Cardiac muscle cell (in vitro differentiated cells and primary cell): ENCODE results near the gene MEGF11. TPM values are rescaled to one million over a fixed set of nuclear protein-coding genes. Genes with fewer than 3 reads are reported as not detected.

Experiments used
- DNase-seq, 2 donors: peaks; one replicate each; pipeline versions ENCODE4 v3.0.0 to v3.0.0-alpha.2; 2010 to 2017; ENCODE audit warnings: low read depth in 1 of 2, low spot score in 1 of 2
- H3K27ac ChIP-seq: fragments of 200-600 bp; sonication (generic); 2 replicates; pipeline ENCODE4 v1.5.1; 2016
- H3K27me3 ChIP-seq: fragments of 200-600 bp; sonication (generic); 2 replicates; pipeline ENCODE4 v1.6.0; 2016; ENCODE audit warnings: control low read depth
- H3K36me3 ChIP-seq: fragments of 200-600 bp; sonication (generic); 2 replicates; pipeline ENCODE4 v1.5.1; 2016; ENCODE audit warnings: control low read depth
- H3K4me1 ChIP-seq: fragments of 200-600 bp; sonication (generic); 2 replicates; pipeline ENCODE4 v1.8.1; 2017; ENCODE audit warnings: low read depth, mild to moderate bottlenecking, mixed run types
- H3K4me3 ChIP-seq: fragments of 200-600 bp; sonication (generic); 2 replicates; pipeline ENCODE4 v1.5.1; 2016; ENCODE audit warnings: mild to moderate bottlenecking
- H3K9me3 ChIP-seq: fragments of 200-600 bp; sonication (generic); 2 replicates; pipeline ENCODE4 v1.5.1; 2017; ENCODE audit warnings: low read depth, mild to moderate bottlenecking, control low read depth
- polyA plus RNA-seq: library from polyadenylated mRNA; unstranded; fragments of >200 nt; fragmentation: Nextera tagmentation; extraction: Ambion mirVana; gene quantifications from 2 replicates; pipeline ENCODE4 v1.2.1, GENCODE V29; 2016
- total RNA-seq: library from RNA; depleted of rRNA; stranded (reverse); fragments of >200 nt; gene quantifications from 2 replicates; pipeline ENCODE4 v1.2.3, GENCODE V29; 2016
- TF ChIP-seq, protein P1 (sequence below): IDR thresholded peaks from 2 replicates; pipeline ENCODE4 v1.5.1; 2012; ENCODE audit warnings: low read depth, mild to moderate bottlenecking, low read length

The MEGF11 gene
- 0.28 and 0.30 TPM in 2 replicates for total RNA-seq
- 2.7 TPM in 1 of 2 replicates, not detected in the other for polyA plus RNA-seq

DNA sequence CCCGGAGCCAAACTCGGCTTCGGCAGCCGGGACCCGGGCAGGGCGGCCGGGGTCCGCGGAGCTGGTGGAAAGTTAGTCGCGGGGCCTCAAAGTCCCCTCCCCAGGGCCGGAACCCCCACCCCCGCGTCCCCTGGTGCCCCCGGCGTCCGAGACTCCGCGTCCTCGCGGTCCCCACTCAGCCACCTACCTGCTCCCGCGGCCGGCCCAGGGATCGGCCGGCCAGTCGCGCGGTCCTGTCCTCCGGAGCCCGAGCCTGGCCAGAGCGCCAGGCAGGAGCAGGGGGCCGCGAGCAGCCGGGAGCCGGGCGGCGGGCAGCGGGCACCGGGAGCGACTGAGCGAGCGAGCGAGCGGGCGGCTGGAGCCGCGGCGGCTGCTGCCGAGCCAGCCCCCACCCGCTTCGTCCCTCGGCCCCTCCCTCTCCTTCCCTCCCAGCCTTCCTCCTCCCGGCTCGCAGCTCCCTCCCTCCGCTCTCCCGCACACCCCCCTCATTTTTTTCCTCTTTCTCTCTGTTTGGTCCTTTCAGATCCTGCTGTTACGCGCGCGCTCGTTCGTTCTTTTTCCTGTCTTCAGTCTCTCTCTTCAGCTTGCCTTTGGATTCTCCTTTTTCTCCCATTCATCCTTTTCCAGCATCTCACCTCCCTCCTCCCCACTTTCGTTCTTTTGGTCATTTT, at the start of gene MEGF11:
TSS of gene MEGF11 (minus strand) at position 333 of the 671 bp plus-strand sequence. CDS start 125,347 bp downstream, outside the sequence.
- Histone ChIP-seq H3K36me3 (no peaks in the 10 kb centered on the region), H3K4me3 (peak within 1 kb of the TSS; percentile 54), H3K4me1 (no peaks in the 10 kb centered on the region), H3K9me3 (no peaks in the 10 kb centered on the region), H3K27me3 (peaks cover 100% of the 10 kb centered on the region), H3K27ac (no peak within 1 kb of the TSS)
- TF ChIP-seq, protein P1, sequence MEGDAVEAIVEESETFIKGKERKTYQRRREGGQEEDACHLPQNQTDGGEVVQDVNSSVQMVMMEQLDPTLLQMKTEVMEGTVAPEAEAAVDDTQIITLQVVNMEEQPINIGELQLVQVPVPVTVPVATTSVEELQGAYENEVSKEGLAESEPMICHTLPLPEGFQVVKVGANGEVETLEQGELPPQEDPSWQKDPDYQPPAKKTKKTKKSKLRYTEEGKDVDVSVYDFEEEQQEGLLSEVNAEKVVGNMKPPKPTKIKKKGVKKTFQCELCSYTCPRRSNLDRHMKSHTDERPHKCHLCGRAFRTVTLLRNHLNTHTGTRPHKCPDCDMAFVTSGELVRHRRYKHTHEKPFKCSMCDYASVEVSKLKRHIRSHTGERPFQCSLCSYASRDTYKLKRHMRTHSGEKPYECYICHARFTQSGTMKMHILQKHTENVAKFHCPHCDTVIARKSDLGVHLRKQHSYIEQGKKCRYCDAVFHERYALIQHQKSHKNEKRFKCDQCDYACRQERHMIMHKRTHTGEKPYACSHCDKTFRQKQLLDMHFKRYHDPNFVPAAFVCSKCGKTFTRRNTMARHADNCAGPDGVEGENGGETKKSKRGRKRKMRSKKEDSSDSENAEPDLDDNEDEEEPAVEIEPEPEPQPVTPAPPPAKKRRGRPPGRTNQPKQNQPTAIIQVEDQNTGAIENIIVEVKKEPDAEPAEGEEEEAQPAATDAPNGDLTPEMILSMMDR: no peak
- peak; percentile 53 to 57 for DNase-seq

DNA sequence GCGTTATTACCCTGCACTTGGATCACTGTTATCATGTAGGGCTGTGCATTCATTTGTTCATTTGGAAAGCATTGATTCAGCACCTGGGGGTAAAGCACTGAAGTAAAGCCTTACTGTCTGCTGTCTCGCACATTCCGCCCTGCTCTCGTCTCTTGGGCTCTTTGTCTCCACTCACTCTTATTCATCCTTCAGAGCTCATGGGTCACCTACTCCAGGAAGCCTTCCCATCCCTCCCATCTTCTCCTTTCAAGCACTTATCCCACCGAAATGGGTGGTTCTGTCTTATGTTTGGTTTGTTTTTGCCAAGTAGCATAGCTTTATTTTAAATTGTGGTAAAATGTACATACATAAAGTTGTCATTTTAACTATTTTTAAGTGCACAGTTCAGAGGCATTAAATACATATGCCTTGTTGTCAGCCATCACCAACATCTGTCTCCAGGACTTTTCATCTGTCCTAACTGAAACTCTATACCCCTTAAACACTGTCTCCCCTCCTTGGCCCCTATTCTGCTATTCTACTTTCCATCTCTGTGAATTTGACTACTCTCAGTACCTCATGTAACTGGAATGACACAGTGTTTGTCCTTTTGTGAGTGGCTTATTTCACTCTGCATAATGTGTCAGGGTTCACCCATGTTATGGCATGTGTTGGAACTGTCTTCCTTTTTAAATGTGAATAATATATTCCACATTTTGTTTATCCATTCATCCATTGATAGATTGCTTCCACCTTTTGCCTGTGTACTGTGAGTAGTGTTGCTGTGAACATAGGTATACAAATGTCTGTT, 49.1 kb upstream of the MEGF11 start:
- no peak overlapping the region for H3K27ac ChIP-seq
- H3K4me3 ChIP-seq: no peak overlapping the region
- DNase-seq: no peak
- no peaks in the 10 kb centered on the region for H3K9me3 ChIP-seq
- H3K4me1 ChIP-seq: peaks cover 3% of the 10 kb centered on the region
- peaks cover 3% of the 10 kb centered on the region for H3K36me3 ChIP-seq
- TF ChIP-seq, protein P1: no peak
- H3K27me3 ChIP-seq: no peaks in the 10 kb centered on the region

DNA sequence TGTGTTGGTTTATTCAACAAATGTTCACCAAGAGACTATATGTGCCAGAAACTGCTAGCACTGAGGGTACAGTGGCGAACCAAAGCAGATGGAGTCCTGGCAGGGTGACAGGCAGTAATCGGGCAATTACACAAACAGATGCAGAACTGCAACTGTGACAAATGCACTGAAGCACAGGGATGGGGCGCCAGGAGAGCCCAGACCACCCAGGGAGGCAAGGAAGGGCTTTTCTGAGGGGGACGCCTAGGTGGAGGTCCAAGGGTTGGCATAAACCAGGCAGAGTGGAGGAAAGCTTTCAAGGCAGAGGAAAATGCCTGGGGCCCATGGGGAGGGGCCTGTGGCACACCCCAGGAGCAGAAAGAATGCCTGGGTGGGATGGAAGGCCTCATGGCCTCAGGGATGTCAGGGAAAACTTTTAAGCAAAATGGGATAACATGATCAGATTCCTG, 45.3 kb upstream of the MEGF11 start:
- Histone ChIP-seq H3K27me3 (no peaks in the 10 kb centered on the region), H3K27ac (no peak overlapping the region), H3K4me1 (peaks cover 24% of the 10 kb centered on the region), H3K4me3 (no peak overlapping the region), H3K9me3 (no peaks in the 10 kb centered on the region), H3K36me3 (peaks cover 3% of the 10 kb centered on the region)
- TF ChIP-seq, protein P1: no peak
- DNase-seq: no peak

DNA sequence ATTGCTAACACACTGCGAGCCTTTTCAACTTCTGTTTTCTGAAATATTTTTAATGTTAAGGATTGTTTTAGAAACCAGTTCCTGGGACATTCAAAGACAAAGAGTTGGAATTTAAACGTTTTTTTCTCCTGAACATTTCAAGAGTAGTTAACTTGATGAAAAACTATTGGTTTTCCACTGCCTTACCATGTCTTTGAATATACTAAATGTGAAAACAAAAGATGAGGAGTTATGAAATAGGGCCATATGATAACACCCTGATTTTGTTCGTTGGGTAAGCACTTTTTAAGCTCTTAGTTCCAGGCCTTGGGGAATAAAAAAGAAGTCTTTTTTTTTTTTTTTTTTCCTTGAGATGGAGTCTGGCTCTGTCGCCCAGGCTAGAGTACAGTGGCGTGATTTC, 42.6 kb upstream of the MEGF11 start:
- TF ChIP-seq, protein P1: no peak
- peaks cover 2% of the 10 kb centered on the region for H3K27me3 ChIP-seq
- H3K36me3 ChIP-seq: peaks cover 3% of the 10 kb centered on the region
- no peak overlapping the region for H3K27ac ChIP-seq
- H3K4me1 ChIP-seq: peaks cover 30% of the 10 kb centered on the region
- H3K9me3 ChIP-seq: no peaks in the 10 kb centered on the region
- H3K4me3 ChIP-seq: no peak overlapping the region
- no peak for DNase-seq

DNA sequence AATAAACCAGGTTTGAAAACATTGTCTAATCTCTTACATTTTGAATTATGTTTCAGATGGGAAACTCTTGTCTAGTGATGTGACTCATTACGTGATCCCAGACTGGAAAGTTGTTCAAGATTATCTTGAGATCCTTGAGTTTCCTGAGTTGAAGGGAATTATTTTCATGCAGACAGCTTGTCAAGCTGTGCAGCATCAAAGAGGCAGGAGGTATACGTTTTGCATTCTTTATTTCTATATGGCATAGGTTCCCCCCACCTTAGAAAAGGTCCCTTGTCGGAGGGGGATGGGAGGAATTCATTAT, 41.3 kb upstream of the MEGF11 start:
- peak overlapping the region; percentile 91 for H3K27ac ChIP-seq
- TF ChIP-seq, protein P1: no peak
- H3K4me1 ChIP-seq: peaks cover 30% of the 10 kb centered on the region
- DNase-seq: peak in 1 of 2 donors; percentile 42
- H3K36me3 ChIP-seq: peaks cover 3% of the 10 kb centered on the region
- H3K27me3 ChIP-seq: peaks cover 2% of the 10 kb centered on the region
- H3K9me3 ChIP-seq: no peaks in the 10 kb centered on the region
- H3K4me3 ChIP-seq: peak overlapping the region; percentile 43
